NCI-H2196 (cell line): ENCODE results near the gene CPD.

ENCODE experiments used
- DNase-seq: peaks from one replicate; lab custom pipeline; 2025; ENCODE audit not compliant: unreplicated experiment; lab: John Stamatoyannopoulos, UW

The CPD gene

GRCh38 chr17:30493780-30494179, 115.1 kb downstream of the CPD start:
- DNase-seq: no peak

DNA sequence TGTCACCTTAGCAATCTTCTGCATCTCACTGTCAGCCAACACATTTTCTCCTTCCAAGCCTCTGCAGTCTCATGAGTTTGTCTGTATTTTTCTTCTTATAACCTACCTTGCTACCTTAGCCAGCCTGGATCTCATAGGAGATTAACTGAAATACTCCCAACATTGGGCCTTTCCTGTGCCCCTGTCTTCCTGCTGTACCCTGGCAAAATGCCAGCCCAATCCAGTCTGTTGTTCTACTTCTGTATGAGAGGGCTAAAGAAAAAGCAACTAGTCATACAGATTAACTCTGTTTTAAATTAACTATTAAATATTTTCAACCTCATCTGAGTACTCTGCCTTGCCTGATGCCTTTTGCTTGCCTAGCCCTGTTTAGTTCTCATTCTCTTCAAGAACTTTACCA, 116.9 kb downstream of the CPD start:
- no peak for DNase-seq

- no peak for DNase-seq
Observed at GRCh38 chr17:30503558-30503957, 124.8 kb downstream of the CPD start.

DNA sequence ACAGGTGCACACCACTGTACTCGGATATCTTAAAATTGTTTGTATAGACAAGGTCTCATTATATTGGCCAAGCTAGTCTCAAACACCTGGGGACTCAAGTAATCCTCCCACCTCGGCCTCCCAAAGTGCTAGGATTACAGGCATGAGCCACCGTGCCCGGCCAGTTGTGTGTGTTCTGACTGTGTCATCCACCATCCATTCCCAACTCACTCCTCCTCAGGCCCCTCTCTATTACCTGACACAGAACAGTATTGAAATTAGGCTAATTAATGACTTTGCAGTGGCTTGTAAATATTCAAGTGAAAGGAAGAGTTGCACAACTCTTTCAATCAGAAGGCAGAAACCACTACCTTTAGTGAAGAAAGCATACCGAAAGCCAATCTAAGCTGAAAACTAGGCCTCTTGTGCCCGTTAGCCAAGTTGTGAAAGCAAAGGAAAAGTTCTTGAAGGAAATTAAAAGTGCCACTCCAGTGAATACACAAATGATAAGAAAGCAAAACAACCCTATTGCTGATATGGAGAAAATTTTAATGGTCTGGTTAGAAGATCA, 127.2 kb downstream of the CPD start:
- DNase-seq: no peak

GRCh38 chr17:30506481-30506880, 127.8 kb downstream of the CPD start:
- no peak for DNase-seq

- no peak for DNase-seq
Observed at GRCh38 chr17:30513346-30513745, 134.6 kb downstream of the CPD start.

DNA sequence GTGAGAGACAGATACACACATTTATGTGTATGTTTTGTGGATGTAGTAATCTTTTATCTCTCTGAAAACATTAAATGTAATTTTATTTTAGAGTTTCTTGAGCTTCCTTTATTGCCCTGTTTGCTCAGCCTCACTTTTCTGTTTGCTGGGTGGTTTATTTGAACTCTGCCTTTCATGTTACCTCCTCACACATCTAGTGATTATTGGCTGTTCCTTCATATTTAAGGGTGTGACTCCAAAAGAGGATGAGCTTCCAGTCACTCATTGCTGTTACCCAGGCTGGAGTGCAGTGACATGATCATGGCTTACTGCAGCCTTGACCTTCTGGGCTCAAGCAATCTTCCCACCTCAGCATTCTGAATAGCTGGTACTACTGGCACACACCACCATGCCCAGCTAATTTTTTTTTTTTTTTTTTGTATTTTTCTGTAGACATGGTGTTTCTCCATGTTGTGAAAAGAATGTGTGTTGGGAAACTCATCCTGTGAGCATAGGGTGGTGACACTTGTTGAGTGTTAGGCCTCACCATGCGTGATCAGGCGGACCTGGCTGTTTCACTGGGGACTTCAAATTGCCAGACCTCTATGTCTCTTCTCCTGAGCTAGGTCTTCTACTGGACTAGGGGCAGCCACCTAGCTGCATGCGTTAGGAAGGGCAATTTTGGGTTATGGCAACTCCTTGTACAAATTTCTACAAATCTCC, 136.3 kb downstream of the CPD start:
- DNase-seq: no peak

DNA sequence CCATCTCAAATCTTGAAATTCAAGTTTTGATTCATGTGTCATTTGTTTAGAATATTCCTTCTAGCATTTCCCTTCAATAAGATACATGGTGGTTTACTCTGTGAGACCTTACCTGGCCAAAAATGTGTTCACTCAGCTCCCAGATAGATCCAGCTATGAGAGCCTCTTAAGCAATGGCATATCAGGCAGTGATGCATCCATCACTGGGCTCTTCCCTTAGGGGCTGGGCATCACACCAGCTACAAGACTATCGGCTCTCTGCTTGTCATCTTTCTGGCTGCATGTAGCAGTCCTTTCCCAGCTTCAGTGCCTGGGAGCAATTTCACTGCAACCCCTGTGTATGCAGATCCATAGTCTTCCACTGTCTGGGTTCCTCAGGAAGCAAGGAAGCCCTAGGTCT, 139.1 kb downstream of the CPD start:
- no peak for DNase-seq

GRCh38 chr17:30519166-30519565, 140.4 kb downstream of the CPD start:
- no peak for DNase-seq
